Neural cell (in vitro differentiated cells): ENCODE data around the gene TSHR.

Experiments used
- EP300 ChIP-seq: fragments of 450-650 bp; conservative IDR thresholded peaks from 2 replicates; pipeline ENCODE4 v1.6.1; 2014; ENCODE audit warnings: antibody characterized with exemption, mild to moderate bottlenecking, moderate library complexity; ENCODE audit not compliant: poor library complexity, severe bottlenecking
- EZH2 ChIP-seq: fragments of 200-600, 300-800 bp; shearing (Covaris generic), sonication (generic); IDR thresholded peaks from 2 replicates; pipeline ENCODE4 v1.6.1; 2014; ENCODE audit warnings: antibody characterized with exemption, low read length, borderline replicate concordance, mild to moderate bottlenecking; ENCODE audit not compliant: insufficient read depth, poor library complexity, severe bottlenecking
- POLR2AphosphoS5 ChIP-seq: IDR thresholded peaks from 2 replicates; pipeline ENCODE4 v1.6.1; 2012
- TF ChIP-seq, protein P1 (sequence below): fragments of 450-650 bp; IDR thresholded peaks from 2 replicates; pipeline ENCODE4 v1.5.1; 2014; ENCODE audit warnings: antibody characterized with exemption, mild to moderate bottlenecking, moderate library complexity; ENCODE audit not compliant: poor library complexity, severe bottlenecking
- TF ChIP-seq, protein P2 (sequence below): IDR thresholded peaks from 2 replicates; pipeline ENCODE4 v1.6.1; 2012; ENCODE audit warnings: borderline replicate concordance

GRCh38 chr14:80957613-80958012, 2.2 kb downstream of the TSHR start:
- TF ChIP-seq, protein P1, sequence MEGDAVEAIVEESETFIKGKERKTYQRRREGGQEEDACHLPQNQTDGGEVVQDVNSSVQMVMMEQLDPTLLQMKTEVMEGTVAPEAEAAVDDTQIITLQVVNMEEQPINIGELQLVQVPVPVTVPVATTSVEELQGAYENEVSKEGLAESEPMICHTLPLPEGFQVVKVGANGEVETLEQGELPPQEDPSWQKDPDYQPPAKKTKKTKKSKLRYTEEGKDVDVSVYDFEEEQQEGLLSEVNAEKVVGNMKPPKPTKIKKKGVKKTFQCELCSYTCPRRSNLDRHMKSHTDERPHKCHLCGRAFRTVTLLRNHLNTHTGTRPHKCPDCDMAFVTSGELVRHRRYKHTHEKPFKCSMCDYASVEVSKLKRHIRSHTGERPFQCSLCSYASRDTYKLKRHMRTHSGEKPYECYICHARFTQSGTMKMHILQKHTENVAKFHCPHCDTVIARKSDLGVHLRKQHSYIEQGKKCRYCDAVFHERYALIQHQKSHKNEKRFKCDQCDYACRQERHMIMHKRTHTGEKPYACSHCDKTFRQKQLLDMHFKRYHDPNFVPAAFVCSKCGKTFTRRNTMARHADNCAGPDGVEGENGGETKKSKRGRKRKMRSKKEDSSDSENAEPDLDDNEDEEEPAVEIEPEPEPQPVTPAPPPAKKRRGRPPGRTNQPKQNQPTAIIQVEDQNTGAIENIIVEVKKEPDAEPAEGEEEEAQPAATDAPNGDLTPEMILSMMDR = no peak
- TF ChIP-seq, protein P2, sequence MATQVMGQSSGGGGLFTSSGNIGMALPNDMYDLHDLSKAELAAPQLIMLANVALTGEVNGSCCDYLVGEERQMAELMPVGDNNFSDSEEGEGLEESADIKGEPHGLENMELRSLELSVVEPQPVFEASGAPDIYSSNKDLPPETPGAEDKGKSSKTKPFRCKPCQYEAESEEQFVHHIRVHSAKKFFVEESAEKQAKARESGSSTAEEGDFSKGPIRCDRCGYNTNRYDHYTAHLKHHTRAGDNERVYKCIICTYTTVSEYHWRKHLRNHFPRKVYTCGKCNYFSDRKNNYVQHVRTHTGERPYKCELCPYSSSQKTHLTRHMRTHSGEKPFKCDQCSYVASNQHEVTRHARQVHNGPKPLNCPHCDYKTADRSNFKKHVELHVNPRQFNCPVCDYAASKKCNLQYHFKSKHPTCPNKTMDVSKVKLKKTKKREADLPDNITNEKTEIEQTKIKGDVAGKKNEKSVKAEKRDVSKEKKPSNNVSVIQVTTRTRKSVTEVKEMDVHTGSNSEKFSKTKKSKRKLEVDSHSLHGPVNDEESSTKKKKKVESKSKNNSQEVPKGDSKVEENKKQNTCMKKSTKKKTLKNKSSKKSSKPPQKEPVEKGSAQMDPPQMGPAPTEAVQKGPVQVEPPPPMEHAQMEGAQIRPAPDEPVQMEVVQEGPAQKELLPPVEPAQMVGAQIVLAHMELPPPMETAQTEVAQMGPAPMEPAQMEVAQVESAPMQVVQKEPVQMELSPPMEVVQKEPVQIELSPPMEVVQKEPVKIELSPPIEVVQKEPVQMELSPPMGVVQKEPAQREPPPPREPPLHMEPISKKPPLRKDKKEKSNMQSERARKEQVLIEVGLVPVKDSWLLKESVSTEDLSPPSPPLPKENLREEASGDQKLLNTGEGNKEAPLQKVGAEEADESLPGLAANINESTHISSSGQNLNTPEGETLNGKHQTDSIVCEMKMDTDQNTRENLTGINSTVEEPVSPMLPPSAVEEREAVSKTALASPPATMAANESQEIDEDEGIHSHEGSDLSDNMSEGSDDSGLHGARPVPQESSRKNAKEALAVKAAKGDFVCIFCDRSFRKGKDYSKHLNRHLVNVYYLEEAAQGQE = no peak
- TF ChIP-seq EZH2 = no peak
- TF ChIP-seq POLR2AphosphoS5 = no peak
- TF ChIP-seq EP300 = no peak
